Activated CD4-positive, alpha-beta T cell treated with anti-CD3 and anti-CD28 coated beads, Interleukin-2, Interleukin-6, amounts not matched to agents 100 ng/mL and 50 ng/mL, durations not matched to agents 16 hours and 8 hours (primary cell): ENCODE measurements around the gene GPC3.
"Not testable (repeated sequence)": the region's sequence is repeated elsewhere in the genome, so short reads cannot be mapped to it uniquely, and the experiment has no call there.

Experiments used
- DNase-seq: peaks from one replicate; pipeline ENCODE4 v3.0.0-alpha.2; 2020

GPC3 gene

DNA sequence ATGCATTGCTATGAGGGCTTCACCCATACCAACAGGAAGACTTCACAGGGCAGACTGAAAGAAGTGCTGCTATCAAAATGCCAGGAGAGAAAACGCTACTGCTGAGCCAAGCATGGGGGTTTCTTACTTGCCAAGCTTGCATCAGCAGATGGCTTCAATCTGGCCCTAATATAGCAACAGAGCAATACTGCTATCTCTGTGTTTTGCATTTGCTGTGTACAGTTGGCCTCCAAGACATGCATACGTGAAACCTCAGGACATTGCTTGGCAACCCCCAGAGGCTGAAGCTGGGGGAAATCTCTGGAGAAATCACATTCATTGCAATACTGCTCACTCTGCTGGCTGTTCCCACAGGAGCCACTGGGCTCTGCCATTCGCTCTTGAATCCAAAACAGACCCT is 442.9 kb downstream of the GPC3 start:
- no peak for DNase-seq

DNA sequence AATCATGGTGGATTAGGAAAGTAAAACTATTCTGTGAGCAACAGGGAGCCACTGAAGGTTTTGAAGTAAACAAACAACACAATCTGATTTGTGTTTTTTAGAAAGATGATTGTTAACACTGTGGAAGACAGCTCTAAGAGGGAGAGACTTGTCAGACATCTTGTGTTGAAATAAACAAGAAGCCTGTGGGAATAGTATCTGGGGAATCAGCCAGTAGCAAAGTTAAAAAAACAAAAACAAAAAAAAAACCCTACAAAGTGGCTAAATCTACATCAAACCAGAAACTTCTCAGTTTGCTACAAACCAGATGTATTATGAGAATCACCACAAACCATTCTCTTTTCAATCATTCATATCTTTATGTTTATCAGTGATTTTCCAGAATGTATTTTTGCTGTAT is 444.4 kb downstream of the GPC3 start:
- DNase-seq: no peak

DNA sequence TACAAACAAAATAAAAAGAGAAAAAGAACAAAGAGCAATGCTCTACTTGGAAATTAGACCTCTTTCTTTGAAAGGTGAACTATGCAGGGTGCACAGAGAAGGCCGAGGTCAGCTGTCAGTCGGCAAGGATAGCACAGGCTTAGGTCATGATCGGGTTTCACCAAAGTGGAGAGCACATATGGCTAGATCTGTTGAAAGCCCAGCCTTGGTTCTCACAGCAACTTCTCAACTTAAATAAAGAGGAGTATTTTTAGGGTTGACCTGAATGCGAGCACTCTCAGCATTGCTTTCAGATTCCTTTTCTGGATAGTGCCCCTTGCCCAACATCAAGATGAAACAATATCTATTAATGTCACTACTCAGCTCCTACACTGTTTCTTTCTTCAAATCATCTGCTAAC is 447.2 kb downstream of the GPC3 start:
- DNase-seq: no peak

DNA sequence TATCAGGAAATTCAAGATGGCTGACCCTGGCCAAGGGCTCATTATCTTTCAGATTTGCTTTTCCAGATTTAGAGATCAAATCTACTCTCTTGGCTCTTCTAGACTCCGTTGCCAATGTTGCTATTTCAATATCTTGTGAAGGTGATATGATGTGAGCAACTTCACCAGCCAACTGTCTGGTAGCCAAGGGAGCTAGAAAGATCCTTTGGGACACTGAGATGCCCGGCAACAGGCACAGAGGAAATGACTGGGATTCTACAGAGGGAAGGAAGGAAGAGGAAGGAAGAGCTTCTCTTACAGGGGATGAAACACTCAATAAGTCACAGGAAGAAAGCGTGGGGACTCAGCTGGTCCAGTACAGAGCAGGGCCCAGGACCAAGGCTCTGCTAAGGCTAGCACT is 448.3 kb downstream of the GPC3 start:
- DNase-seq: no peak

DNA sequence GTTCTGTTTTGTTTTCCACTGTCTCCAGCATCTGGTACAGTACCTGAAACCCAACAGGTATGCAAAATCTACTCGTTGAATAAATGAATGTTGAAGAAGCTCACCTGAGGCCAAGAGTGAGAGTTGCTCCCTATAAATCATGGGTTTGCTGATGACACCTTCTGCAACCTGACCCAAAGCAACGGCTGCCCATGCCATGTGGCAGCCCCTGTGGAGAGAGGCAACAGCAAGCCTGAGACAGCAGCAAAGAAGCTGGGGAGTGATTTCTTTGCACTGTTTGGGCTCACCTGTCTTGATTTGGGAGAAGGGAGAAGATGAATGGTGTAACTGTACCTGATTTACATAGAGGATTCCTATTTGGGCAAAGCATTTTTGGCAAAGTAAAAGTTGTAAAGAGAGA is 450.3 kb downstream of the GPC3 start:
- DNase-seq: no peak

- DNase-seq: no peak
Measured at GRCh38 chrX:133534172-133534571, 451.2 kb downstream of the GPC3 start.

GRCh38 chrX:133533249-133533648 is 452.1 kb downstream of the GPC3 start:
- no peak for DNase-seq

- DNase-seq: no peak
Measured at GRCh38 chrX:133530960-133531359, 454.4 kb downstream of the GPC3 start.

- no peak for DNase-seq
Measured at GRCh38 chrX:133529578-133529977, 455.8 kb downstream of the GPC3 start.

- DNase-seq: no peak
Measured at GRCh38 chrX:133527825-133528224, 457.6 kb downstream of the GPC3 start.

- no peak for DNase-seq
Measured at GRCh38 chrX:133527415-133527814, 458.0 kb downstream of the GPC3 start.

- not testable (repeated sequence) for DNase-seq
Measured at GRCh38 chrX:133526773-133527172, 458.6 kb downstream of the GPC3 start.

- DNase-seq: no peak
Measured at GRCh38 chrX:133523526-133523925, 461.9 kb downstream of the GPC3 start.

DNA sequence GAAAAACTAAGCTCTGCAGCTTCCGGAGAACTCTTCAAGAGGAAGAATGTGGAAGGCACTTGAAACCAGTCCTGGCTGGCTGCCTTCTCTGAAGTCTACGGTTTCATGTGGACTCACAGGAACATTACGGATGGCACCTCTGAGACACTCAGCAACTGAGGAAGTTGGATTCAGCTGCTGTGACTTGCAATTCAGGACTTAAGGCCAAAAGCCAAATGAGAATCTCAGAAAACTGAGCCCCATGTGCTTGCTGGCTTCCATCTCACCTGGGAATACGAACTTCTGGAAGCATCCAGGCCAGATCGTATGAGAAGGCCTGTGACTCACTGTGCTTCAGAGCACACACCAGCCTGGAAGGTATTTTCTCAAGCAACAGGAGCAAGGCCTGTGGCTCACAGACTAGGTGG is 462.3 kb downstream of the GPC3 start:
- DNase-seq: no peak

DNA sequence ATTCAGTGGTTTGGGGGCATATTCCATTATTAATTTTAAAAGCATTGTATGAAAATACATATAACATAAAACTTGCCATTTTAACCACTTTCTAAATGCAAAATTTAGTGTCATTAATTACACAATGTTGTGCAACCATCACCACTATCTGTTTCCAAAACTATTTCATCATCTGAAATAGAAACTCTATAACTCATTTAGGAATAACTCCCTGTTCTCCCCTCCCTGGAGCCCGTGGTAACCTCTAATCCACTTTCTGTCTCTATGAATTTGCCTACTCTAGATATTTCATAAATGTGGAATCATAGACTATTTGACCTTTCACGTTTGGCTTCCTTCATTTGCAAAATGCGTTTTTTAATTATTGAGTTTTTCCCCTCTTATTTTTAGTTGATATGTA is 468.7 kb downstream of the GPC3 start:
- no peak for DNase-seq

- DNase-seq: no peak
Measured at GRCh38 chrX:133514486-133514885, 470.9 kb downstream of the GPC3 start.

DNA sequence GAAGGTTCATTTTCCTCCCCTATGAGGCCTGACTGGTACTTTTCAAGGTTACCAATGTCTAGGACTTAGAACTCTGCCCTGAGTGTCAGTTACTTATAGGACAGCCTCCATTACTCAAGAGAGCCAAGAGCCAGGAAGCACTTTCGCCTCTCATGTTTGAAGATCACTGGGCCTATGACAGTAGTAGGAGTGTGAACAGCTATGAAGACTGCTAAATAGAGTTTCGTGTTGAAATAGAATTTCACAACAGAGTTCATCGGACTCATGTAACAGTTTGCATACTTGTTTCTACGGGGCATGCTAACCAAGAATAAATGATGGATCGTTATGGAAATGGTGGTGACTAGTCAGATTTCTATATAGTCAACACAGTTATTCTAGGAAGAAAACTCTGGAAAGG is 472.3 kb downstream of the GPC3 start:
- DNase-seq: no peak

- no peak for DNase-seq
Measured at GRCh38 chrX:133511041-133511440, 474.4 kb downstream of the GPC3 start.

- DNase-seq: no peak
Measured at GRCh38 chrX:133497356-133497755, 488.0 kb downstream of the GPC3 start.

DNA sequence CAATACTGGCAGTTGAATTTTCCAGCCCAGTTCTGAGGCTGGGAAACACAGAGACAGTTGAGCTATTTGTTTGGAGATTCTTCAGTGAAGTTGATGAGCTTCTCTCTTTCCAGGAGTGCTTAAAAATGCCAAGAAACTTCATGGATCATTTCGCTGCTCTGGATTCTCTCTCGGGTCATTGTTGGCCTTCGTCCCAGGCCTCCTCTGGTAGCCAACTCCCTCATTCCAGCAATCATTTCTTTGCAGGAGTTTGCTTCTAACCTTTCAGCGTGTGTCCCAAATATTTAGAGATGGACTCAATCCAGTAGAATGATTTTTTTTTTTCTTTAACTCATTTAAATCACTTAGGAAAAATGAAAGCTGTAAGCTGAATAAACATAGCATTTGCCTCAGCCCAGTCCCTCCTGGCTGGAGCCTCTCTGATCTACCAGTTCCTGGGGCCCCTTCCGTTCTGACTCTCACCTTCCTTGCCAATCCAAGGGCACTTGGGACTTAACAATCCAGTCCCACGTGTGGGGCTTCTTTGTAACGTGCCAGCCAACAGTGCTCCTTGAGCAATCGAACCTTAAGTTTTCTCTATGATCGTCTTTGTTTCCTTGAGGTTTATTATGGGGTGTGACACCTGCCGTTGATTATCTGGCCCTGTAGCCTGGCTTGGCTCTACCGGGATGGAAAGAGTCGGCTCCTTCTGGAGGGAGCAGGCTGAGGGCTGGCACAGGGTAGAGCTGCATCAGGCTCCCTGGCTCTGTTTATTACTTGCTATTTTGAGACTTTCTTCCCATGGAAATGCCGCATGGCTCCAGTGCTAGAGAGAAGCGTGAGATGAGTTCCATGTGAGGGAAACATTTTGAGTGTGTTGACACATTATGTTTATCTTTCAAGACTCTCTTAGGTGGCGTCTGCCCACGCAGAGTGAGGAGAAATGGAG is 489.7 kb downstream of the GPC3 start:
- no peak for DNase-seq

DNA sequence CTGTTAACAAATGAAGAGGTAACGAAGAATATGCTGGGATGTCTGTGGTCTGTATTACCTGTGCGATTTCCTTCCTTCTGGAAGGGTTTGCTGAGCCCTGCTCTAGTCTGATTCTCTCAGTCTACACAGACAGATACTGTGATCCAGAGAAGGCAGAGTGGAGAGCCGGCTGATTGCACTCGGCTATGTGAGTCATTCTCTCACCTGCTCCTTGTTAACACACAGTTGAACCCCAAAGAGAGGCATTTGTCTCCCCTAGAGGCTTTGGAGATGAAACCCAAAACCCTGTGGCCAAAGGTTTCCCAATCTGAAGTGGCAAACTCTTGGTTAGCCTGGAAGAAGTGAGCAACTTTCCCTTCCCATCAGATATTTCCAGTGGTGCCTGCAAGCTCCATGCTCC is 492.0 kb downstream of the GPC3 start:
- DNase-seq: no peak

GRCh38 chrX:133490955-133491354 is 494.4 kb downstream of the GPC3 start:
- no peak for DNase-seq
